GM21447 (cell line): ENCODE results near the gene ZSWIM1.
"Not testable (repeated sequence)": the region's sequence is repeated elsewhere in the genome, so short reads cannot be mapped to it uniquely, and the experiment has no call there.

Experiments
- ATAC-seq: cut with Tn5 transposase; IDR thresholded peaks from one replicate; pipeline ENCODE4 v1.9.1; 2021; ENCODE audit not compliant: unreplicated experiment

ZSWIM1 gene

DNA sequence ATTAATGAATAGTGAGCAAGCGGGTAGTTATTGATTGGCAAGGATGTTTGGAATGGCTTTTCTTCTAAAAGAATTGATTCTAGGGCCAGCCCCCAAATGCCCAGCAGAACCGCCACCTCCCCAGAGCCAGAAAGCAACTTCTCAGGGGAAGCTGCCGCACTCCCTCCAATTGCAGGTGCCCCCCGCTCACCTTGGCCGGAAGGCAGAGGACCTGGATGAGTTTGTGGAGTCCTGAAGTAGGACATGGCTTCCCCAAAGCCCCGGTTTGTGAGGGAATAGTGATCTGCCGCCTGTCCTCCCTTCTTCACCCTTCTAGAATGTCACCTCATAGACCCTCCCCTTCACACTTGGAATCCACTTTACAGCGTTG lies 6.3 kb downstream of the ZSWIM1 start, which contains the start of gene SPATA25:
Gene SPATA25 (minus strand): TSS at position 277 of the 370 bp plus-strand sequence. CDS start 32 bp downstream, at position 245.
- ATAC-seq: no peak

- ATAC-seq: no peak
Observed at GRCh38 chr20:45888681-45889080, 7.7 kb downstream of the ZSWIM1 start.

- ATAC-seq: peak; percentile 23
Observed at GRCh38 chr20:45890077-45890984, 9.3 kb downstream of the ZSWIM1 start.

GRCh38 chr20:45890985-45891983 lies 10.3 kb downstream of the ZSWIM1 start, which contains the start of the genes CTSA and NEURL2:
CTSA (plus strand) TSS chr20:45891335; CDS start chr20:45891569, 234 bp downstream.
NEURL2 (minus strand) TSS chr20:45891208; CDS start chr20:45890991, 217 bp downstream.
- ATAC-seq: peak; percentile 64

DNA sequence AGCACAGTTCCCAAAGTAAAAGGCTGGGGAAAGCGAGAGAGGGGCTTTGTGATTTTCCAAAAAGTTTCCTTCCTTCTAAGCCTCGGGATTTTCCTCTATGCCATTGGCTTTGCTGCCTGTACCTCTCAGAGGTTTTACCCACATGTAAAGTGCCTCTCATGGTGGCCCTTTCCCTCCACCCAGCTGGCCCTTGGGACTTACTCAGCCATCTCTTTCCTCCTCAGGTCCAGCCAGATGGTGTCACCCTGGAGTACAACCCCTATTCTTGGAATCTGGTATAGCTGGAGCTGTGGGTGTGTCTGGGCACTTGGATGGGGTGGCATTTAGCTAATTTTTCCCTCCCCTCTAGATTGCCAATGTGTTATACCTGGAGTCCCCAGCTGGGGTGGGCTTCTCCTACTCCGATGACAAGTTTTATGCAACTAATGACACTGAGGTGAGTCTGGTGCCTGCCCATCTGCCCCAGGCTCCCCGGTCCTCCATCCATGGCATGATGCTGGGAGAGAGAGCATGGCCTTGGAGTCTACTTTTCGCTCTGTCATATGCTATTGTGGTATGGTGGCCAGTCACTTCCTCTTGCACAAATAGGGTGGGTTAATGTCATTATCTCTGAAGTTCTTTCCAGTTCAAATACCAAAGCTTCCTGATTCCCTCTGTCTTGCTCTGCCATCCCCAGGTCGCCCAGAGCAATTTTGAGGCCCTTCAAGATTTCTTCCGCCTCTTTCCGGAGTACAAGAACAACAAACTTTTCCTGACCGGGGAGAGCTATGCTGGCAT lies 11.2 kb downstream of the ZSWIM1 start:
- no peak for ATAC-seq

GRCh38 chr20:45892828-45893500 lies 11.9 kb downstream of the ZSWIM1 start:
- no peak for ATAC-seq

- no peak for ATAC-seq
Observed at GRCh38 chr20:45893831-45894230, 12.8 kb downstream of the ZSWIM1 start.

GRCh38 chr20:45894797-45895196 lies 13.8 kb downstream of the ZSWIM1 start:
- no peak for ATAC-seq

DNA sequence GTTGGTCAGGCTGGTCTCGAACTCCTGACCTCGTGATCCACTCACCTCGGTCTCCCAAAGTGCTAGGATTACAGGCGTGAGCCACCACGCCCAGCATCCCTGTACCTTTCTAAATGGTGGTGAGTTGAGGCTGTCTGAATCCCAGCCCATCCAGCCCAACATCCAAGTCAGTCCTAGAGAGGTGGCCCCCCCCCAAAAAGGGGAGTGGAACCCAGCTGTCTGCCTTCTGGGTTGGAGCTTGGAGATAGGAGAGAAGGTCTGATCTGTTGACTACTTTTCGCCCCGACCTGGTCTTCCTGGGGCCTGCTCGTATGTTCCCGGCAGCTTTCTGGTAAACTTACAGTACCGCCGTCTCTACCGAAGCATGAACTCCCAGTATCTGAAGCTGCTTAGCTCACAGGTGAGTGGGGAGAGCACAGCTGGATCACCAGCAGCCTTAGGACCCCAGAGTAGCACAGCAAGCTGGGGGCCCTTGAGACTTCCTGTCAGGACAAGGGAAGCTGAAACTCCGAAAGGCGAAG lies 15.7 kb downstream of the ZSWIM1 start:
- no peak for ATAC-seq

DNA sequence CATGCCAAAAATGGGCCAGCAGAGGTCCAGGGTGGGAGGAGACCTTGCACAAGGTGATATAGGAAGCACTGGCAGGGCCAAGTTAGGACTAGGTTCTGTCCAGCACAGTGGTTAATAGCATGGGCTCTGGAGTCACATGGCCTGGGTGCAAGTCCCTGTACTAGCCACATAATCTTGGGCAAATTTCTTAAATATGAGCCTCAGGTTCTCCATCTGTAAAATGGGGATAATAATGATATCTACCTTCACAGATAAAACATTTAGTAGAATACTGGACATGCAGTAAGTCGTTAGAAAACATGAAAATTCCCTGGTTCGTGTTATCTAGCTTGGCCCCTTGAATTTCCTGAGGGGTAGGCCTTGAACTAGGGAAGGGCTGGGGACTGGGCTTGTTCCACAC lies 16.3 kb downstream of the ZSWIM1 start:
- no peak for ATAC-seq

- ATAC-seq: no peak
Observed at GRCh38 chr20:45897692-45898091, 16.7 kb downstream of the ZSWIM1 start.

GRCh38 chr20:45898285-45898684 lies 17.3 kb downstream of the ZSWIM1 start:
- no peak for ATAC-seq

DNA sequence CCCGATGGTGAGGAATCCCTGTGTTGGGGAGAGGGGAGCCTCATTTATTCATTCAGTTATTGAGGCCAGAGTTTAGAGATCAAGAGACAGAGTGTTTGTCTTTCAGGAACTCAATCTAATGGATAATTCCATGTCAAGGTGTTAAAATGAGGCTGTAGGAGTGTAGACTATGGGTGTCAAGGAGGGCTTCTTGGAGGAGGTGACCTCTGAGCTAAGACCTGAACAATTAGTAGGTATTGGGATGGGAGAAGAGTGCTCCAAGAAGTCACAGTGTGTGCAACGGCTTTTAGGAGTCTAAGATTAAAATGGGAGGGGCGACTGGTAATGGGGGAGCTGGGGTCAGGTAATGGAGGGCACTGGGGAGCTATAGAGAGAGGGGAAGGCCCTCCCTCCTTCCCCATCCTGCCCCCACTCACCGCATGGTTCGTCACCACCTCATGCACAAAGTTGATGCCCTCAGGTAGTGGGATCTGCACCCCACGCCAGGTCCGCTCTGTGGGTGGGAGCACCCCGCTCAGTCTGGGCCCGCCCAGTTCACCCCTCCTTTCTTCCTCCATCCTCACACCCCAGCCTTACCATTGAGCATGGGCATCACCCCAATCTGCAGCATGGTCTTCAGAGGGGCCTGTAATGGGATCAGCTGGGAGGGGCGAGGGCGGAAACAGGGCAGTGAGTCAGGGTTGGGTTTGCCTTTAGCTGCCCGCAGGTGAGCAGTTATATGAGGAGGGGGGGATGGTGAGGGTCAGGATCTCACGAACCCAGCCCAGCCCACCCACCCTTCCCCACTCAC lies 18.2 kb downstream of the ZSWIM1 start:
- ATAC-seq: no peak

- ATAC-seq: not testable (repeated sequence)
Observed at GRCh38 chr20:45901332-45901731, 20.3 kb downstream of the ZSWIM1 start.

GRCh38 chr20:45902199-45902701 lies 21.2 kb downstream of the ZSWIM1 start:
- ATAC-seq: no peak

DNA sequence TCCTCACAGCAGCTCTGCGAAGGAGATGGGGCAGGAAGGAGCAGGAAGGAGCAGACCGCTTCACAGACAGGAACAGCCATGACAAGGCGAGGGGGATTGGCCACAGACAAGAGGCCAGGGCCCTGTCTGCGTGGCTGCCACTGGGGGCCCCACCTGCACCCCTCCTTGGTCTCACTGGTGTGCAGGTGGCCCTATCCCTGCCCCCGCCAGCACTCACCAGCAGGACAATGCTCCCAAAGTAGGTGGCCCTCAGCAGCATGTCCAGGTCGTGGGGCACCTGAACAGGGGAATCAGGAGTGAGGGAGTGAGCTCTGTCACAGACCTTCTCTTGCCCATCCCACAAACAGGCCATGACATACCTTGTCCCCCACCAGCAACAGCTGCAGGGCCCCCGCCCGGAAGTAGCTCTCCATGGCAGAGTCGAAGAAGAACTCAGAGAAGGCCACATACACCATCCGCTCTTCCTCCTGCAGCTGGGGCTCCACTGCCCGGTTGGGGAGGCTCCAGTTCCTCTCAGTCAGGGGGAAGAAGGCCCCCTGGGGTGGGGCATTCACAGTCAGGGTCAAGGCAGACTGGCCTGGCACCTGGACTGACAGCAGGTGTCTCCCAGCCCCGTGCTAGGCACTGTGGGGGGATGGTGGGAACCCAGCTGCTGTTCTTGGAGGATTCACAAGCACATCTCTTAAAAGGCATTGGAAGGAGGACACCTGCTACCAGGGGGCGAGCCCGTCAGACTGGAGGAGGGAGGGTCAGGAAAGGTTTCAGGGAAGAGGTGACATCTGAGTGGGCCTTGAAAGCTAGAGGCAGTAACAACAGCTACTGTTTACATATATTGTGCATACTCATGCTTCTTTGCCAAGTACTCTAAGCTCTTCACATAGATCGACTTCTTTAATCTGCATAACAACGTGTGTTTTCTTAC lies 23.8 kb downstream of the ZSWIM1 start:
- no peak for ATAC-seq

DNA sequence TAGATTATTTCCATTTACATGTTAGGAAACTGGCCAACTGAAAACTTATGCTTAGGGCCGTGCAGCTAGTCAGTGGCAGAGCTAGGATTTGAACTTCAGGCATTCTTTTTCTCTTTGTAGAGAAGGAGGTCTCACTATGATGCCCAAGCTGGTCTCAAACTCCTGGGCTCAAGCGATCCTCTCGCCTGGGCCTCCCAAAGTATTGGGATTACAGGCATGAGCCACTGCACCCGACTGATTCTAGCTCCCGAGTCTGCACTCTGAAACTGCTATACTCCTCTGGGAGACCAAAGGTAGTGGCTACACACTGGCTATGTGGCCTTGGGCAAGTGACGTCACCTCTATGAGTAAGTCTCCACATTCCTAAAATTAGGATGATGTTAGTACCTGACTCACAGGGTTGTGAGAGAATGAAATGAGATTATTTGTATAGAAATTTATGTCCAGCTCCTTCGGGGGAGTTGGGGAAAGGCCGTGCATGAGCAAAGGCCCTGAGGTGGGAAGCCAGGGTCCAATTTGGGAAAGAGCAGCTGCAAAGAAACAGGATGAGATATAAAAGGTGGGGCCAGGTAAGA lies 24.6 kb downstream of the ZSWIM1 start:
- ATAC-seq: no peak
